ENCODE measurements around the gene TRAF7. TPM values are rescaled to one million over a fixed set of nuclear protein-coding genes. Genes with fewer than 3 reads are reported as not detected.

TRAF7 gene
- total and polyA plus RNA-seq, 2 donors = 22.3 to 23.9 TPM

DNA sequence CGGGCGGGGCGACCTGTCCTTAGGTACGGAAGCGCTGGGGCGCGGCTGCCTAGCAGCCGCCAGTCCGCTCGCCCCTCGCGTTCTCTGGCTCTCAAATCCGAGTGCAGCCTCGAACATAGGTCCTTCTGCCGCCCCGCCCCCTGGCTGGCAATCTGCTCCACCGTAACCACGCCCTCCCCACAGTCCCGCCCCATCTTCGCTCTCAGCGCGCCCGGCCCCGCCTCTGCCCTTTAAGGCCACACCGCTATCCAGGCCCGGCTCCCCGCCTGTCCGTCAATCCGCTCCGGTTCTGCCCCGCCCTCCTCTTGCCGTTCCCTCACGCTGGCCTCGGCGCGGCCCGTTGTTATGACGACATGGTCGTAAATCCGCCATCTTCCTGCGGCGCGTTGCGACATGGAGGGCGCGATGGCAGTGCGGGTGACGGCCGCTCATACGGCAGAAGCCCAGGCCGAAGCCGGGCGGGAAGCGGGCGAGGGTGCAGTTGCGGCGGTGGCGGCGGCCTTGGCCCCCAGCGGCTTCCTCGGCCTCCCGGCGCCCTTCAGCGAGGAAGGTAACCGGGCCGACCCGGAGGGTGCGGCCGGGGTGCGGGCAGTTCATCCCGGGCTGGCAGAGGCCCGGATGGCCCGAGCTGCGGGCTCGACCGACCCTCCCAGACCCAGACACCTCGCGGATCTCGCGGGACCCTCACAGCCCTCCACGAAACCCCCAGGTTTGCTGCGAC lies 67.8 kb downstream of the TRAF7 start, which contains the start of gene E4F1:
E4F1 (plus strand) TSS at position 371 of the 721 bp plus-strand sequence; CDS start at position 394, 23 bp downstream.
- peaks cover 0 to 6% of the 10 kb centered on the region in 2 donors for H3K9me3 ChIP-seq (ENCODE audit: control insufficient read depth in 2 of 2, insufficient read depth in 1 of 2, low read length in 1 of 2)
- H3K4me1 ChIP-seq (ENCODE audit: control insufficient read depth in 2 of 2, insufficient read depth in 2 of 2, low read length in 2 of 2) = peaks cover 7 to 13% of the 10 kb centered on the region in 2 donors
- no peaks in the 10 kb centered on the region for H3K27me3 ChIP-seq (ENCODE audit: control insufficient read depth in 2 of 2, insufficient read depth in 1 of 2, low read length in 1 of 2)
- H3K27ac ChIP-seq (ENCODE audit: low read depth in 1 of 2, low read length in 1 of 2) = peak within 1 kb of the TSS; percentile 72 to 81
- under 1% methylated on average over 82 of the region's 82 CpGs for WGBS
- peak; percentile 87 to 97 (median 94) for DNase-seq (ENCODE audit: low read depth in 6 of 9, low spot score in 9 of 9)
- H3K36me3 ChIP-seq (ENCODE audit: control insufficient read depth in 2 of 2, insufficient read depth in 2 of 2, low read length in 1 of 2) = peaks cover 7 to 10% of the 10 kb centered on the region in 2 donors
- H3K4me3 ChIP-seq (ENCODE audit: low read length in 2 of 2) = peak within 1 kb of the TSS; percentile 62 to 88

DNA sequence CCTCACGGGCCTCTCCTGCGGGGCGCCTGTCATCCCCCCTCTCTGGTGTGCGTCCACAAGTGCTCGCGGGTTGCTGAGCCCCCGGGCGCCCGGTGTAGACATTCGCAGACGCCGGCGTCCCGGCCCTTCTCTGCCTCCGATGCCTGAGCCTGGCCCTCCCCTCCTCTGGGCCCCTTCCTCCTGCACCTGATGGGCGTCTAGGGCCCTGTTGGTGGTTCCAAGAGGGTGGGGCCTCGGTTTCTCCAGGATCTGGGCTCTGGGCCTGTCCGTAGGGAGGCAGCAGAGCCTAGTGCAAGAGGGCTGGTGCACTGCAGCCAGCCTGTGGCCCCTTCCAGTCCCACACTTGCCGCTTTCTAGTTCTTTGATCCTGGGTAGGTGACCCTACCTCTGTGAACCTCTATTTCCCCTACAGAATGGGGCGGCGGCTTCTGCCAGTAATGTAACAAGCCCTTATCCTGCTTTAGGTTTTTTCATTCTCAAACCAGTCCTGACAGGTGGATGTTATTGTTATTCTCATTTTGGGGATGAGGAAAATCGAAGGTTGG lies 68.4 kb downstream of the TRAF7 start:
- peak overlapping the region; percentile 62 to 88 for H3K4me3 ChIP-seq (ENCODE audit: low read length in 2 of 2)
- peak overlapping the region; percentile 72 to 75 for H3K27ac ChIP-seq (ENCODE audit: low read depth in 1 of 2, low read length in 1 of 2)
- peak in 4 of 9 donors; percentile 17 to 50 (median 20) for DNase-seq (ENCODE audit: low read depth in 6 of 9, low spot score in 9 of 9)
- H3K36me3 ChIP-seq (ENCODE audit: control insufficient read depth in 2 of 2, insufficient read depth in 2 of 2, low read length in 1 of 2) = peaks cover 13 to 14% of the 10 kb centered on the region in 2 donors
- WGBS = 6% methylated on average over 22 of the region's 22 CpGs
- peaks cover 7 to 13% of the 10 kb centered on the region in 2 donors for H3K4me1 ChIP-seq (ENCODE audit: control insufficient read depth in 2 of 2, insufficient read depth in 2 of 2, low read length in 2 of 2)
- H3K9me3 ChIP-seq (ENCODE audit: control insufficient read depth in 2 of 2, insufficient read depth in 1 of 2, low read length in 1 of 2) = peaks cover 0 to 6% of the 10 kb centered on the region in 2 donors
- no peaks in the 10 kb centered on the region for H3K27me3 ChIP-seq (ENCODE audit: control insufficient read depth in 2 of 2, insufficient read depth in 1 of 2, low read length in 1 of 2)

DNA sequence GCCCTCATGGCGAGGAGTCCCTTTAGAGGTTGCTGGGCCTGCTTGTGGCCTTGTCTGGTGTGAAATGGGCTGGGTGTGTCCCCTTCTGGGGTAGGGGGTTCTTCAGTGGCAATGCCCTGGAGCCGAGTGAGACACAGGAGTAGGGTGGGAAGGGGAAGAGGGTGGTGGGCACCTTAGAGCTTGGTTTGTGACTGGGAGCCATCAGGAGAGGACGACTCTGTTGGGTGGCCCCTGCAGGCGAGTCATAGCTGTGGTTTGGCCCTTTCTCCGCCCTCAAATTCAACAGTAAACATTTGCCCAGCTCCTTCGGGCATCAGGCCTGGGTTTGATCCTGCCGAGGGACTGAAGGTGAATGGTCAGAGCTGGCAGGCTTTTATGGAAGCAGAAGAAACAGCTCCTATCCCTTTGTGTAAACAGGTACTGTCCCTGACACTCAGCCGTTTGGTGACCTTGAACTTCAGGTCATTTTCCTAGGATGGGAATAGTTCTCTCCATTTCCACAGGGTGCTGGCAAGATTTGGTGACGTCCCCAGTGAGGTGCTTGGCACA lies 70.7 kb downstream of the TRAF7 start:
- H3K4me1 ChIP-seq (ENCODE audit: control insufficient read depth in 2 of 2, insufficient read depth in 2 of 2, low read length in 2 of 2) = peaks cover 7 to 17% of the 10 kb centered on the region in 2 donors
- peaks cover 0 to 6% of the 10 kb centered on the region in 2 donors for H3K9me3 ChIP-seq (ENCODE audit: control insufficient read depth in 2 of 2, insufficient read depth in 1 of 2, low read length in 1 of 2)
- 96% methylated on average over 9 of the region's 9 CpGs for WGBS
- no peak overlapping the region for H3K27ac ChIP-seq (ENCODE audit: low read depth in 1 of 2, low read length in 1 of 2)
- DNase-seq (ENCODE audit: low read depth in 6 of 9, low spot score in 9 of 9) = no peak
- H3K27me3 ChIP-seq (ENCODE audit: control insufficient read depth in 2 of 2, insufficient read depth in 1 of 2, low read length in 1 of 2) = no peaks in the 10 kb centered on the region
- peaks cover 33 to 36% of the 10 kb centered on the region in 2 donors for H3K36me3 ChIP-seq (ENCODE audit: control insufficient read depth in 2 of 2, insufficient read depth in 2 of 2, low read length in 1 of 2)
- H3K4me3 ChIP-seq (ENCODE audit: low read length in 2 of 2) = no peak overlapping the region

DNA sequence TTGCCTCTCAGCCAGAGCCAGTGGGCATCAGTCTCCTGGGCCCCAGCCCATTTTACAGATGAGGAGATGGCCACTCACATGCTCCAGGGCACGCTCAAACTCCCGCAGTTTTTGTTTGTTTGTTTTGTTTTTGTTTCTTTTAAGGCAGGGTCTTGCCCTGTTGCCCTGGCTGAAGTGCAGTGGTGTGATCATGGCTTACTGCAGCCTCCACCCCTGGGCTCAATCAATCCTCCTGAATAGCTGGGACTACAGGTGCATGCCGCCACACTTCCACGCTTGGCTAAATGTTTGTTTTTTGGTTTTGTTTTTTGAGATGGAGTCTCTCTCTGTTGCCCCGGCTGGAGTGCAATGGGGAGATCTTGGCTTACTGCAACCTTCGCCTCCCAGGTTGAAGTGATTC lies 71.3 kb downstream of the TRAF7 start:
- no peaks in the 10 kb centered on the region for H3K27me3 ChIP-seq (ENCODE audit: control insufficient read depth in 2 of 2, insufficient read depth in 1 of 2, low read length in 1 of 2)
- no peak for DNase-seq (ENCODE audit: low read depth in 6 of 9, low spot score in 9 of 9)
- H3K4me1 ChIP-seq (ENCODE audit: control insufficient read depth in 2 of 2, insufficient read depth in 2 of 2, low read length in 2 of 2) = peaks cover 7 to 17% of the 10 kb centered on the region in 2 donors
- WGBS = 98% methylated on average over 6 of the region's 6 CpGs
- H3K9me3 ChIP-seq (ENCODE audit: control insufficient read depth in 2 of 2, insufficient read depth in 1 of 2, low read length in 1 of 2) = peaks cover 0 to 6% of the 10 kb centered on the region in 2 donors
- no peak overlapping the region for H3K27ac ChIP-seq (ENCODE audit: low read depth in 1 of 2, low read length in 1 of 2)
- H3K36me3 ChIP-seq (ENCODE audit: control insufficient read depth in 2 of 2, insufficient read depth in 2 of 2, low read length in 1 of 2) = peaks cover 39 to 42% of the 10 kb centered on the region in 2 donors
- no peak overlapping the region for H3K4me3 ChIP-seq (ENCODE audit: low read length in 2 of 2)

Other genes with a start within 250 kb of the TRAF7 start
- 0.38 TPM for gene HS3ST6, start 237.4 kb upstream of the TRAF7 start, total RNA-seq
- 1.3 TPM for gene HS3ST6, start 237.4 kb upstream of the TRAF7 start, polyA plus RNA-seq
- 10.7 TPM for gene MSRB1, start 212.6 kb upstream of the TRAF7 start, total RNA-seq
- gene MSRB1, start 212.6 kb upstream of the TRAF7 start, polyA plus RNA-seq = 44.2 TPM
- gene RPL3L, start 201.1 kb upstream of the TRAF7 start, total RNA-seq = not detected
- gene RPL3L, start 201.1 kb upstream of the TRAF7 start, polyA plus RNA-seq = 0.66 TPM
- gene NDUFB10, start 196.2 kb upstream of the TRAF7 start, total RNA-seq = 103 TPM
- 129 TPM for gene NDUFB10, start 196.2 kb upstream of the TRAF7 start, polyA plus RNA-seq
- gene RPS2, start 191.0 kb upstream of the TRAF7 start, total RNA-seq = 2,266 TPM
- gene RPS2, start 191.0 kb upstream of the TRAF7 start, polyA plus RNA-seq = 2,485 TPM
- not detected for gene RNF151, start 188.9 kb upstream of the TRAF7 start, total RNA-seq
- 0.82 TPM for gene RNF151, start 188.9 kb upstream of the TRAF7 start, polyA plus RNA-seq
- gene TBL3, start 183.7 kb upstream of the TRAF7 start, total RNA-seq = 28.4 TPM
- gene TBL3, start 183.7 kb upstream of the TRAF7 start, polyA plus RNA-seq = 52.3 TPM
- 2.2 TPM for gene NOXO1, start 174.3 kb upstream of the TRAF7 start, total RNA-seq
- gene NOXO1, start 174.3 kb upstream of the TRAF7 start, polyA plus RNA-seq = 5.7 TPM
- 16.1 TPM for gene GFER, start 171.6 kb upstream of the TRAF7 start, total RNA-seq
- gene GFER, start 171.6 kb upstream of the TRAF7 start, polyA plus RNA-seq = 28.0 TPM
- gene SYNGR3, start 165.8 kb upstream of the TRAF7 start, total RNA-seq = 1.2 TPM
- gene SYNGR3, start 165.8 kb upstream of the TRAF7 start, polyA plus RNA-seq = 2.7 TPM
- 5.7 TPM for gene ZNF598, start 146.0 kb upstream of the TRAF7 start, total RNA-seq
- 46.2 TPM for gene ZNF598, start 146.0 kb upstream of the TRAF7 start, polyA plus RNA-seq
- 0.66 TPM for gene NPW, start 136.0 kb upstream of the TRAF7 start, total RNA-seq
- gene NPW, start 136.0 kb upstream of the TRAF7 start, polyA plus RNA-seq = 1.2 TPM
- gene NHERF2, start 128.9 kb upstream of the TRAF7 start, total RNA-seq = 6.3 TPM
- 23.4 TPM for gene NHERF2, start 128.9 kb upstream of the TRAF7 start, polyA plus RNA-seq
- 32.7 TPM for gene NTHL1, start 107.9 kb upstream of the TRAF7 start, total RNA-seq
- 32.7 TPM for gene NTHL1, start 107.9 kb upstream of the TRAF7 start, polyA plus RNA-seq
- gene TSC2, start 107.8 kb upstream of the TRAF7 start, total RNA-seq = 22.7 TPM
- gene TSC2, start 107.8 kb upstream of the TRAF7 start, polyA plus RNA-seq = 61.8 TPM
- 13.4 TPM for gene PKD1, start 19.9 kb upstream of the TRAF7 start, total RNA-seq
- 35.3 TPM for gene PKD1, start 19.9 kb upstream of the TRAF7 start, polyA plus RNA-seq
- 0.28 TPM for gene RAB26, start 7.2 kb upstream of the TRAF7 start, total RNA-seq
- 2.6 TPM for gene RAB26, start 7.2 kb upstream of the TRAF7 start, polyA plus RNA-seq
- 0.05 TPM for gene CASKIN1, start 40.8 kb downstream of the TRAF7 start, total RNA-seq
- 0.48 TPM for gene CASKIN1, start 40.8 kb downstream of the TRAF7 start, polyA plus RNA-seq
- 20.3 TPM for gene MLST8, start 49.7 kb downstream of the TRAF7 start, total RNA-seq
- gene MLST8, start 49.7 kb downstream of the TRAF7 start, polyA plus RNA-seq = 34.6 TPM
- gene BRICD5, start 55.1 kb downstream of the TRAF7 start, total RNA-seq = 4.0 TPM
- gene BRICD5, start 55.1 kb downstream of the TRAF7 start, polyA plus RNA-seq = 21.3 TPM
- gene PGP, start 59.1 kb downstream of the TRAF7 start, total RNA-seq = 12.4 TPM
- 12.9 TPM for gene PGP, start 59.1 kb downstream of the TRAF7 start, polyA plus RNA-seq
- 26.5 TPM for gene E4F1, start 67.8 kb downstream of the TRAF7 start, total RNA-seq
- 42.3 TPM for gene E4F1, start 67.8 kb downstream of the TRAF7 start, polyA plus RNA-seq
- gene DNASE1L2, start 80.7 kb downstream of the TRAF7 start, total RNA-seq = 0.99 TPM
- gene DNASE1L2, start 80.7 kb downstream of the TRAF7 start, polyA plus RNA-seq = 3.5 TPM
- 31.1 TPM for gene ECI1, start 95.8 kb downstream of the TRAF7 start, total RNA-seq
- 47.0 TPM for gene ECI1, start 95.8 kb downstream of the TRAF7 start, polyA plus RNA-seq
- gene RNPS1, start 112.3 kb downstream of the TRAF7 start, total RNA-seq = 87.2 TPM
- gene RNPS1, start 112.3 kb downstream of the TRAF7 start, polyA plus RNA-seq = 130 TPM
- 8.4 TPM for gene ABCA3, start 184.9 kb downstream of the TRAF7 start, total RNA-seq
- 8.6 TPM for gene ABCA3, start 184.9 kb downstream of the TRAF7 start, polyA plus RNA-seq

Measured in thymus (tissue), 11 donors.